ENCODE results near the gene TCEA2.
A peak's percentile ranks its signal among the peaks of the same experiment; 100 is the strongest.

Gene TCEA2

DNA sequence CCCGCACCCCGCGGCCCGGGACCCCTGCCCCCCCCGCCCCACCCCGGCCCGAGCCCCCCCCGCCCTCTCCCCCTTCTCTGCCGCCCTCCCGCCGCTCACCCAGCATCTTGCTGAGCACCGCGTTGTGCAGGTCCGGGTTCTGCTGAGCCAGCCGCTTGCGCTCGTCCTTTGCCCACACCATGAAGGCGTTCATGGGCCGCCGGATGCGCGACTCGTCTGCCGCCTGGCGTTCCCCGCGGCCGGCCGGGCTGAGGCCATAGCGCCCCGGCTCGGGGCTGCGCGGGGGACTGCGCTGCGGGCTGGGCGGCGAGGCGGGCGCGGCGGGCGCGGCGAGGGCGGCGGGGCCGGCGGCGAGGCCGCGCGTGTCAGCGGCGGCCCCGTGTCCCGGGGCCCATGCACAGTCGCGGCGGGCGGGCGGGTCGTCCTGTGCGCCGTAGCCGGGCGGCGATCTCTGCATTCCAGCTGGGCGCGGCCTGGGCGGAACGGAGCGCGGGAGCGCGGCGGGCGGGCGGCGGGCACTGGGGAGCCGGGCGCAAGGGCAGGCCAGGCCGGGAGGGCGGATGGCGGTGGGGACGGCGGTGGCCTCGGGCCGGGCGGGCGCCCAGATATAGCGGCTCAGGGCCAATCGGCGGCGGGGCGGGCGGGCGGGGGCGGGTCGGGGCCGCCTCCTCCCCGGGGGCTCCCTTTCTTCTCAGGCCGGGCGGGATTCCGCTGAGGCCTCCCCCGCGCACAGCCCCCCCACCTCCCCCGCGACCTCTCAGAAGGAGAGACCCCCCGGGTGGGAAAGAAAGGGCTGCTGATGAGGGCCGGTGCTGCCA is 13.7 kb upstream of the TCEA2 start, which contains the start of gene SOX18:
Gene SOX18, minus strand, starts transcription at position 580 of the 818 bp plus-strand sequence. Its CDS starts 123 bp downstream, at position 457.
- no peak for DNase-seq (ENCODE audit: low read depth)

- DNase-seq (ENCODE audit: low read depth): no peak
Observed at GRCh38 chr20:64049878-64050260, 13.1 kb upstream of the TCEA2 start.

- DNase-seq (ENCODE audit: low read depth): no peak
Observed at GRCh38 chr20:64050261-64051032, 12.6 kb upstream of the TCEA2 start.

DNA sequence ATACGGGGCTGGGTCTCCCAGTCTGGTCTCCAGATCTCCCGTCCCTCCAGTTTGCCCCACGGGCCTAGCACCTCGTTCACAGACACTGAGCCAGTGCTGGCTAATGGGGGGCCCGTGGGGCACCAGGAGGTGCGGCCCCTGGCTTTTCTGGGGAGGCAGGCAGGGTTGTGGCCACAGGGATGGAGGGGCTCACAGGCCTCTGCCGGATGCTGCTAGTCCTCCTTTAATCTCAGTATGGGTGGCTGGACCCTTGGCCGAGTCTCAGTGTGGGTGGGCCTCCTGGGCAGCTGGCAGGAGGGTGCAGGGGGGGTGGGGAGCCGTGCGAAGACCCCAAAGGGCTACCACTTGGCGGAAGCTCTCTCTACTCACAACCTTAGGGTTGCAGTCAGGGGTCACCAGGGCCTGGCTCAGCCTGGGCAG is 12.0 kb upstream of the TCEA2 start:
- no peak for DNase-seq (ENCODE audit: low read depth)

- DNase-seq (ENCODE audit: low read depth): no peak
Observed at GRCh38 chr20:64051561-64052325, 11.3 kb upstream of the TCEA2 start.

DNA sequence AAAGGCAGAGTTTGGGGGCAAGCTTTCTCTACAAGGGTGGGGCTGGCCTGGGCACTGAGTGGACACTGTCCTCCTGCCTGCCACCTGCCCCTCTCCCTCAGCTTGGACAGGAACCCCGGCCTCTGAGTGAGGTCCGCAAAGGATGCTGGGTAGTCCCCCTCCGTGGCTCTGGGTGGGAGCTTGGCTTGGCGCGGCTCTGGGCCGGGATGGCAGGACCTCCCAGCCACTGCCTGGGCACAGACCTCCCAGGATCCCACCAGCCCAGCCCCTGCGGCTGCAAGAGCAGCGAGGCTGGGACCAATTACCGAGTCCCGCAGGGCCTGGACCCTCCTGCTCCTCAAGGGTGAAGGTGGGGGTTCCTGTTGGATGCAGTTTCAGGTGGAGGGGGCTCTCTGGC is 10.7 kb upstream of the TCEA2 start:
- DNase-seq (ENCODE audit: low read depth): no peak

DNA sequence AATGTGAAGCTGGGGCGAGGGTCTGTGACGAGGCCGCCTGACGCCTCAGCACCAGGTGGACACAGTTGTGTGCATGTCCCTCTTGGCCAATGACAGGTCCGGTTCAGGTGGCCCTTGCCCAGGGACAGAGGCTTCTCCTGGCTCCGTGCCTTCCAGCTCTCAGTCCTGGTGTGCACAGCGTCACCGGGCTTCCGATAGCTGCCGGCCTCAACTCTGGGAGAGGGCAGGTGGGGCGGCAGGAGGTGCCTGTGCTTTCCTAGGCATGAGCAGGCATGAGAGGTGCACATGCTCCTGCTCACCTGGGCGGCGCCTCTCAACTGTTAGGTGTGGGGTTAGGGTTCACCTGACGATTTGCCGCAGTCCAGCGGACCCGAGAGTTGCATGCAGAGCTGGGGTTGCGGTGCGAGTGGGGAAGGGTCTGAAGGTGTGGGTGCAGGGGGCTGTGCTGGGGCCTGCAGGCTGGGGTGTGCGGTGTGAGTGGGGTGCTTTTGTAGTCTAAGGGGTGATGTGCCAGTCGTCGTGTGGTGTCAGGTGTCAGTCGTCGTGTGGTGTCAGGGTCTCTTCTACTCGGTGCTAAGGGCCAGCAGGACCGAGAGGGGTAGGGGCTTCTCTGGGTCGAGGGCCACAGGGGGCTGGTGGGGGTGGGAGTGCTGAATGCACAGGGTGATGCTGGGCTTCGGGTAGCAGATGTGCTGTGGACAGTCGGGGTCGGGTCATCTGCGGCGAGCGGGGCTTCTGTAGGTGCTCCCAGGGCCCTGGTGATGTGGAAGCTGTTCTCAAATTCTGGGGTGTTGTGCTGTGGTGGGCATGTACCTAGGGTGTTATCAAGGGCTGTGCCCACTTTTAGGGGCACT is 9.8 kb upstream of the TCEA2 start:
- no peak for DNase-seq (ENCODE audit: low read depth)

DNA sequence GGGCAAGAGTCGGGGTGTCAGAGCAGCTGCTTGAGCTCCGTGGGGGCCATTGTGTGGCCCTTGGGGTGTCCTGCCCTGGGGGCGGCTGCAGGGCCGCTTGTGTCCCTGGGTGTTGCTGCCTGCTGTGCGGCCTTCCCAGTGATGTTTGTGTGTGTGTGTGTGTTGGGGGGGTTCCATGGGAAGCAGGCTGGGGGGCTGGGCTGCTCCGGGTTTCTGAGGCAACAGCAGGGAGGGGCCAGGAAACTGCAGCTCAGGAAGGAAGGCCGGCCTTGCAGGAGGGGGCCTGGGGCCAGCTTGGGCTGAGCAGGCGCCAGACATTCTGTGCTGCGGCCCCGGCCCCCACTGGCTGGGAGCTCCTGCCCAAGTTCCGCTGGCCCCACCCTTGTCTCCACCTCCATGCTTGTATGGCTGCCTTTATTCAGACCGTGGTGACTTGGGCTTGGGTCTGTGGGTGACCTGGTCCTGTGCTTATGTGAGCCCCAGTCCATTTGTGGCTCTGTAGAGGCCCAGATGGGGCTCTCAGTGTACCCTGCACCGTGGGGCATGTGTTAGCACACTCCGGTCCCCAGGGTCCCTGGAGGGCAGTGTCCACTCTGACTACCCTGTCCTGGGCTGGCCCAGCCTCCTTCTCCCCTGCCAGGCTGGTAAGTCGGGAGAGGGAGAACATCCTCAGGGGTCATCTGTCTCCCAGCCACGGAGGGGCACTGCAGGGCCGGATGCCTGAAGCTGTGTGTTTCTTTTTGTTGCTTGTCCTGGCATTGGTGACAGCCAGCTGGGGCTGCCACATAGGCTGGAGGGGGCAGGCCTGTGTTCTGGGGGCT is 8.9 kb upstream of the TCEA2 start:
- no peak for DNase-seq (ENCODE audit: low read depth)

DNA sequence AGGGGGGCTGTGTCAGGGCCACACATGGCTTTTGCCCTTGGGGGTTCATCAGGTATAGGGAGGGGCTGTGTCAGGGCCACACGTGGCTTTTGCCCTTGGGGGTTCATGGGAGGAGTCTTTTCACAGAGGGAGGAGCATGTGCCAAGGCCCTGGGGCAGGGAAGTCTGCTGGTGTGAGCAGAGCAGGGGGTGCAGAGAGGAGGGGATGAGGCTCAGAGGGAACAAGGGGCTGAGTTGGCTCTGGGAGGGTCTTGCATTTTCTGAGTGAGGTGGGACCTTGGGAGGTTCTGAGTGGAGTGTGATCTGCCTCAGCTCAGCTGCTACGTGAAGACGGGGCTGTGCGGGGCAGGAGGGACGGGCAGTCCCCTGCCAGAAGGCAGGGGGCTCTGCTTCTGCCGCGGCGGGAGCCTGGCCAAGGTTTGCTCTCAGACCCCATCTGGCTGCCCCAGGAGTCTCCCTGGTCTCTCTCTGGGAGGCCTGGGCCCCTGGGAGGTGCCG is 7.6 kb upstream of the TCEA2 start:
- no peak for DNase-seq (ENCODE audit: low read depth)

DNA sequence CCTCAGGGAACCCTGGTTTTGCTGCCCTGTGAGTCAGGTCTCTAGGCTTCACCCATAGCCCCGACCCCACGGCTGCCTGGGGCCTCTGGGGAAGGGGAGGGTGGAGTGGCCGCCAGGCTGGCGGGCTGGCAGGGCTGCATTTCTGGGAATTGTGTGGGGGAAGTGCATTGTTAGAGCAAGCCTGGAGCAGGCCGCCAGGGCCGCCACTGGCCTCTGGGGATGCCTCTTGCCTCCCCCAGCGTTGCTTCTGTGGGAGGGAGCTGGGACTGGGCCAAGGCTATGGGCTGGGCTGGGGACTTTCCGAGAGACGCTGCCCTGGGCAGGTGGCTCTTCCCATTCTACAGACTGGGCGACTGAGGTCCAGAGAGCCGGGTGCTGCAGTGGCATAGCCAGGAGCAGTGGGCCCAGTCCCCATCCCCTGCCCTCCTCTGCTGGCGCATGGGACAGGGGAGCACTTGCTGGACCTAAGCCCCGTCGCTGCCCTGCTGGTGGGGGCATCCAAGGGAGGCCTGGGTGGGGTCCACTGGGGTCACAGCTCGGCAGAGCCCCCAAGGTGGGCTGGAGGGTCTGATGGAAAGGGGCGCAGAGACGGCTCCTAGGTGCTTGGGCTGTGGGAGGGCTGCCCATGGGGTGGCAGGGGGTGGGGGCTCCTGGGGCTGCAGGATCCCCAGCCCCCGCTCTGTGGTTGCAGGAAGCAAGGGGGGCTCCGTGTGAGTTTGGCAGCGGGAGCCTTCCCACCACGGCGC is 6.9 kb upstream of the TCEA2 start:
- no peak for DNase-seq (ENCODE audit: low read depth)

GRCh38 chr20:64056639-64056888 is 6.4 kb upstream of the TCEA2 start:
- no peak for DNase-seq (ENCODE audit: low read depth)

DNA sequence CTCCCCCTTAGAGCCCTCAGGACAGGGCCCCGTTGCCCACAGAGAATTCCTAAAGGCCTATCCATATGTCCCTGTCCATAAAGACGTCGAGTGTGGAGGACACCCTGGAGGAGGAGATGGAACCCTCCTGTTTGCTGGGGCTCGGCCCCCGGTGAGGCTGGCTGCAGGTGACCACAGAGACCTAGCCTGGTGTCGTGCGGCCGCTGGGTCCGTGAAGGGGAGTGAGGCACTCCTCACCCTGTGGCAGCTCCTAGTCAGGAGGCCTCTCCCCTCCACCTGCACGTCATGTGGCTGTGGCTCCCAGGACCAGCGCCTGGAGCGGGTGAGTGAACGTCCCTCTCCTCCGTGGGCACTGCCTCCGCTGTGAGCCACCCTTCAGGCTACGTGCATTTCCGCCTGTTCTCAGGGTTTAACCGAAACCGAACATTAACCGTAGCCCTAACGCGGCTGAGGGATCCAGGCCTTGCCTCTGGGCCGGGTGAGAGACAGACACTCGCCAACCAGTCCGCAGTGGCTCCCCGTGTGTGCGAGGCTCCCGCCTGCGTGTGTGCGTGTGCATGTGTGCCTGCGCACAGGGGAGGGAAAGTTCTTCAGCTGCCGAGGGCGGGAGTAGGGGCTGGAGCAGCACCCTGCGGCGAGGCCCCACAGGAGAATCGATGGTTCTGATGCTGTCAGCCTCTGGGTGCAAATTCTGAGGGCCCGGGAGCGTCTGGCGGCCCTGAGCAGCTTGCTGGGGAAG is 5.9 kb upstream of the TCEA2 start:
- DNase-seq (ENCODE audit: low read depth): no peak

GRCh38 chr20:64057628-64058498 is 5.1 kb upstream of the TCEA2 start:
- DNase-seq (ENCODE audit: low read depth): peak; percentile 69

DNA sequence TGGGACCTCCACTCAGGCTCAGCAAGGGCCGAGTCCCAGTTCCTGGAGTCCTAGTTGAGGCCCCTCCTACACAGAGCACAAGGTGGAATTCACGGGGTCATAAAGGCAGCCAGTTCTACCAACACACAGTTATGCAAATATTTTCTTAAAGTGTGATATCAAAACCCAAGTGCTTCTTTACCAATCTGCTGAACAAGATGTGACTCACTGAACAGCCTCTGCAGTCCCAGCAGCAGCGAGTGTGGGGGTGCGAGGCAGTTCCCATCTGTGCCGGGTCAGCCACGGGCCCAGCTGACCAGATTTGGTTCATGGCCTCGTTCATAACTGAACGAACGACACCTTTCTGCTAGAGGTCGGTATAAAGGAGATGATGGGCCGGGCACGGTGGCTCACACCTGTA is 4.5 kb upstream of the TCEA2 start:
- no peak for DNase-seq (ENCODE audit: low read depth)

GRCh38 chr20:64062276-64062595 is 762 bp upstream of the TCEA2 start:
- no peak for DNase-seq (ENCODE audit: low read depth)

DNA sequence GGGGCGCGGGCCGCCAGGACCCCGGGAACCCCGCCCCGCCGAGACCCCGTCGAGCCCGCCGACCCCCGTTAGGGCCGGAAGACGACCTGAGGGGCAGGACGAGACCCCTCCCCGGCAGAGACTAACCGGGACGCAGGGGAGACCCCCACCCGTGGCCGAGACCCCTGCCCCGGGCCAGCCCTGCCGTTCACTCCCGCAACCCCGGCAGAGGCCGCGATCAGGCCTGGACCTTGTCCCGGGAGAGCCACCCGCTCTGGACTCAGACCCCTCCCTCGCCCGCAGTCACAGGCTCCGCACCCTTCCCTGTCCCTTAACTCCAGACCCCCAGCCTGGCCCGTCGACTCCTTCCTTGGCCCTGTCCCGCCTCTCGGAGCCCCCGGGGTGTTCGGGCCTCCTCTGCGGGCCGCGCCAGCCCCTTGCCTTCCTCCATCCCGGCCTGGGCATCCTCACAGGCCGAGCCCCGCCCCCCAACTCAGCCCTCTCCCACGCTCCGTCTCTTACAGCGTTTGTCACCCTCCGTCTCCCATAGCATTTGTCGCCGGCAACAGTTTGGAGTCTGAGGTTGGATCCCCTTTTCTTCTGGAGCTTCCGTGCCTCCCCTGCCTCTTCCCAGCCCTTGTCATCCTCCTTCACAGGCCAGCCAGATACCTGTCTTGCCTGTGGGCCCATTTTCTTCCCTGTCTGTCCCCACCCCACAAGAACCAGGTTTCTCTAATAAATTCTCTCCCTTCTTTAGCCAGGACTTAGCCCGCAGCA is 569 bp downstream of the TCEA2 start:
- DNase-seq (ENCODE audit: low read depth): peak; percentile 31

DNA sequence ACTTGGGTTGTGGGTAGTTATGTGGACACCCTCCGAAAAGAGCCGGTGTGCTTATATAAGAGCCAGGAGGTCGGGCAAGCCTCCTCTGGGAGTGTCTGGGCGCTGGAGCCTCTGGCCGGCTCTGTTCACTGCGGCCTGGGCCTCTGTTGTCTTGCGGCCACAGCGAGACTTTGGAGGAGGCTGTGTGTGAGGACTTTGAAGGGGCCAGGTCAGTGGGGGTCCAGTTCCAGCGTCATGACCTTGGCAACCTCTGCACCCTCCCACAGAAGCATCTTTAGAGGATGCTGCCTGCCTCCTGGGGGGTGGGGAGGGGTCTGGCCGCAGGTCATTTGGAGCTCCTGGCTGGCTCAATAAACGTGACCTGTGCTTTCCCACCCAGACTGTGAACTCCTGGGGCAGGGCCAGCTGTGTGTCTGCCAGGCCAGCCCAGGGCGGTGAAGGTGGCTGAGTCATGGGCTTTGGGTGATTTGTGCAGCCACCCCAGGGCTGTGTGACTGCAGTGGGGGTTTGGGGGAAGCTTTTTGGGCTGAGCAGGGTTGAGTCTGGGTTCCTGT is 1.2 kb downstream of the TCEA2 start:
- DNase-seq (ENCODE audit: low read depth): no peak
